Adrenal gland (tissue), 12 donors: Measurements from ENCODE around the gene ACADS. TPM values are rescaled to one million over a fixed set of nuclear protein-coding genes. Genes with fewer than 3 reads are reported as not detected.

Experiments
- DNase-seq, 7 donors: peaks; one replicate each; pipeline ENCODE4 v3.0.0-alpha.2; 2019 to 2020
- H3K27ac ChIP-seq, 5 donors: fragments of 200-600 bp; sonication (generic) in 4 of 5; 1 replicate in 3 of 5; 2 replicates in 2 of 5; pipeline versions ENCODE4 v1.5.1 to v1.8.0; 2016 to 2020; ENCODE audit warnings: mild to moderate bottlenecking in 1 of 5
- H3K27me3 ChIP-seq: fragments of 200-600 bp; 2 replicates; pipeline ENCODE4 v1.8.0; 2021
- H3K36me3 ChIP-seq, 2 donors: fragments of 200-600 bp; replicated peaks in 1 of 2; 1 replicate in 1 of 2; 2 replicates in 1 of 2; pipeline versions ENCODE4 v1.5.1 to v1.8.0; 2018 to 2022
- H3K4me1 ChIP-seq, 2 donors: fragments of 200-600 bp; replicated peaks in 1 of 2; 1 replicate in 1 of 2; 2 replicates in 1 of 2; pipeline versions ENCODE4 v1.5.1 to v1.8.0; 2018 to 2021
- H3K4me3 ChIP-seq, 4 donors: fragments of 200-600 bp; sonication (generic) in 3 of 4; one replicate each; pipeline ENCODE4 v1.5.1; 2016 to 2018
- H3K9me3 ChIP-seq, 3 donors: fragments of 200-600 bp; sonication (generic) in 1 of 3; replicated peaks in 1 of 3; 1 replicate in 2 of 3; 2 replicates in 1 of 3; pipeline versions ENCODE4 v1.5.1 to v1.8.0; 2016 to 2021
- POLR2A ChIP-seq, 2 donors: fragments of 450-650 bp; IDR thresholded peaks; one replicate each; pipeline ENCODE4 v1.6.1; 2017; ENCODE audit warnings: antibody characterized with exemption in 2 of 2, mild to moderate bottlenecking in 2 of 2, moderate library complexity in 1 of 2
- WGBS, 4 donors: extraction: QIAGEN DNeasy Blood & Tissue Kit in 2 of 4; methylation state at CpG; one replicate each; pipeline versions ENCODE4 v1.1.5 to v1.1.7; 2013 to 2017; 5-methylcytosine and 5-hydroxymethylcytosine counted together
- intact Hi-C, 2 donors: fragments of 100-400 bp; cut with DNase I; formaldehyde crosslinking; loops; one replicate each; pipeline versions ENCODE4 v1.14.1 to v1.15.0; 2022 to 2023
- polyA plus RNA-seq, 3 donors: library from polyadenylated mRNA; stranded (reverse); fragments of 200-250 nt in 2 of 3; fragments of 350-450 nt in 1 of 3; fragmentation: Illumina TruSeq in 1 of 3; extraction: RNeasy Lipid Tissue Mini Kit (QIAGEN cat#74804) in 1 of 3; gene quantifications; one replicate each; pipeline ENCODE4 v1.2.3, GENCODE V29; 2013 to 2014
- total RNA-seq, 9 donors: library from RNA; depleted of rRNA in 4 of 9; stranded (reverse); fragments of >200 nt in 4 of 9; fragments of 120-200 nt in 1 of 9; fragmentation: NEBNext Ultra II Directional in 1 of 9; extraction: Animal tissue kit (Norgen Biotek cat#: 25700) in 1 of 9; gene quantifications; one replicate each; pipeline versions ENCODE4 v1.1.0 to v1.2.4, GENCODE V29; 2013 to 2023
- TF ChIP-seq, protein P1 (sequence below), 6 experiments: fragments of 450-650 bp in 4 of 6; fragments of 200-600 bp in 2 of 6; sonication (generic) in 1 of 6; IDR thresholded peaks; 1 replicate in 5 of 6; 2 replicates in 1 of 6; pipeline versions ENCODE4 v1.5.1 to v1.8.0; 2016 to 2021; ENCODE audit warnings: antibody characterized with exemption in 6 of 6, mild to moderate bottlenecking in 2 of 6, moderate library complexity in 1 of 6
- donor health status: healthy with polysubstance abuse.
- donor health status: Bipolar disorder and iron deficiency.
- donor health status: DM: yes; HTN: yes; CAD: no.
- donor health status: DM: no; HTN: no; CAD: no.
- donor health status: DM: no; HTN: no; CAD: no.
- donor health status: DM: yes; HTN: yes; CAD: no.

Gene ACADS
- total and polyA plus RNA-seq, 12 donors = 6.2 to 179 (median 81.0) TPM

DNA sequence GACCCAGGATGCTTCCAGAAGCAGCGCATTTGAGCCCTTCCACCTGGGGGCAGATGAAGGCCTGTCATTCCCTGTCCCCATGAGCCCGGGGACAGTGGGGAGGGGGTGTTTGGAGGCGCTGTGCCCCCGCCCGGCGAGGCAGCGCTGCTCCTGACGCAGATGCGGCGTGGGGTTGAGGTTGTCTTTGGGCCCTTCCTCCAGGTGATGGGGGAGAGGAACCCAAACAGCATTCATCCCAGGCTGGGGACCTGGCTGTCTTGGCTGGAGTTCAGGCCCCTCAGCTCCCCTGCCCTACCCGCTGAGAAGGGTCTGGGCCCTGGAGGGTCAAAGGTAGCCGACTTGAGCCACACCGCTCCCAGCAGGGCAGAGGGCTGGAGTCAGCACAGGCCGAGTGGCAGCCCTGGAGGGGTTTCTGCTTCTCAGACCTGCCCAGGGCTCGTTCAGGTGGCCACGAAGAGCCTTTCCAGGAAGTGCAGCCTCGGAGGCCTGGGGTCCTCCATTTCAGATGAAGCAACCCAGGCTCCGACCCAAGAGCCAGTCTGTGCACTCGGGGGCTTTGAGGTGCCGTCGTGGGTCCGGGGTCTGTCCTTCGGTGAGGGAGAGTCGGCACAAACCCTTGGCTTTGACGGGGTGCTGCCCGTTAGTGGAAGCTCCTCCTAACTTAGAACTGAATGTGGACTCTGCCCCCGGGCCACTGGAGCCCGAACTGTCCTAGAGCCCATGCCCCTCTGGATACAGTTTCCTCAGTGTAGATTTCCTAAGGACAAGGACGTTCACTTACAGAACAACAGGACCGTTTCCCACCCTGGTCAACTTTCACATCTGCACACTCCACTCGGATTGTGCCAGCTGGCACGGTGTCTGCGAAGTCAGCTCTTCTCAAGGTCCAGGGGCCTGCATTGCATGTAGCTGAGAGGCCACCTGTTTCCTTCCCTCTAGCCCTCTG lies 16.1 kb downstream of the ACADS start:
- Histone ChIP-seq H3K4me1 (peaks cover 4 to 5% of the 10 kb centered on the region in 2 donors), H3K27ac (no peak overlapping the region), H3K9me3 (no peaks in the 10 kb centered on the region), H3K36me3 (peaks cover 0 to 5% of the 10 kb centered on the region in 2 donors), H3K27me3 (no peaks in the 10 kb centered on the region), H3K4me3 (no peak overlapping the region)
- peak in 5 of 7 donors; percentile 49 to 72 (median 63) for DNase-seq
- TF ChIP-seq POLR2A (IDR thresholded peaks at IDR 0.05) = no peak
- TF ChIP-seq, protein P1, sequence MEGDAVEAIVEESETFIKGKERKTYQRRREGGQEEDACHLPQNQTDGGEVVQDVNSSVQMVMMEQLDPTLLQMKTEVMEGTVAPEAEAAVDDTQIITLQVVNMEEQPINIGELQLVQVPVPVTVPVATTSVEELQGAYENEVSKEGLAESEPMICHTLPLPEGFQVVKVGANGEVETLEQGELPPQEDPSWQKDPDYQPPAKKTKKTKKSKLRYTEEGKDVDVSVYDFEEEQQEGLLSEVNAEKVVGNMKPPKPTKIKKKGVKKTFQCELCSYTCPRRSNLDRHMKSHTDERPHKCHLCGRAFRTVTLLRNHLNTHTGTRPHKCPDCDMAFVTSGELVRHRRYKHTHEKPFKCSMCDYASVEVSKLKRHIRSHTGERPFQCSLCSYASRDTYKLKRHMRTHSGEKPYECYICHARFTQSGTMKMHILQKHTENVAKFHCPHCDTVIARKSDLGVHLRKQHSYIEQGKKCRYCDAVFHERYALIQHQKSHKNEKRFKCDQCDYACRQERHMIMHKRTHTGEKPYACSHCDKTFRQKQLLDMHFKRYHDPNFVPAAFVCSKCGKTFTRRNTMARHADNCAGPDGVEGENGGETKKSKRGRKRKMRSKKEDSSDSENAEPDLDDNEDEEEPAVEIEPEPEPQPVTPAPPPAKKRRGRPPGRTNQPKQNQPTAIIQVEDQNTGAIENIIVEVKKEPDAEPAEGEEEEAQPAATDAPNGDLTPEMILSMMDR (IDR thresholded peaks at IDR 0.05) = no peak
- WGBS, 4 donors = 51 to 77% (median 72%) methylated on average over 7 to 33 of the region's 33 CpGs
- intact Hi-C loops = no loop called here

DNA sequence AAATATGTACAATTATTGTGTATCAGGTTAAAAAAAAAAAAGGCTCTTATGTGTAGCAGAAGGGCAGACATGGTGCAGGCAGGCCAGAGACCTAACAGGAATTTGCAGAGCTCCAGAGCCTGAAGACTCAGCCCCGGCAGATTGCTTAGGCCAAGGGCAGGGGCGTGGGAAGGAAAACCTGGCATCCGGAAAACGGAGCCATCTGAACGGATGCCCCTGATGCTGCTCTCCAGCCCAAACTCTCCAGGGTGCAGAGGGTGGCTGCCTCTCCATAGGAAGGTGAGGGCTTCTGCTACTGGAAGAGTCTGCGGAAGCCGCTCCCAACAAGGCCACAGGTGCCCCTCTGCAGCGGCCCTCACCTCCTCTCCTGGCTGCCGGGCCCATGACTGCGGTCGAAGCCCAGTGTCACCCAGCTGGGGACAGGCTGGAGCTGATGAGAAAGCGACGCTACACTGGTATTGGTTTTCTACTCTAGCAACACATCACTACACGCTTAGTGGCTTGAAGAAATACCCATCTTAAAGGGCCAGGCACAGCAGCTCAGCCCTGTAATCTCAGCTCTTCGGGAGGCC lies 19.4 kb downstream of the ACADS start:
- no peaks in the 10 kb centered on the region for H3K9me3 ChIP-seq
- TF ChIP-seq, protein P1 (IDR thresholded peaks at IDR 0.05) = no peak
- no peak for TF ChIP-seq POLR2A (IDR thresholded peaks at IDR 0.05)
- DNase-seq = no peak
- no peak overlapping the region for H3K27ac ChIP-seq
- no peaks in the 10 kb centered on the region for H3K36me3 ChIP-seq
- H3K4me3 ChIP-seq = no peak overlapping the region
- WGBS, 4 donors = 80 to 94% (median 90%) methylated on average over 6 to 15 of the region's 15 CpGs
- intact Hi-C loops = no loop called here
- H3K27me3 ChIP-seq = no peaks in the 10 kb centered on the region
- peaks cover 4 to 5% of the 10 kb centered on the region in 2 donors for H3K4me1 ChIP-seq

- Histone ChIP-seq H3K4me3 (no peak overlapping the region), H3K27ac (no peak overlapping the region), H3K27me3 (no peaks in the 10 kb centered on the region), H3K9me3 (no peaks in the 10 kb centered on the region), H3K36me3 (no peaks in the 10 kb centered on the region), H3K4me1 (no peaks in the 10 kb centered on the region)
- TF ChIP-seq POLR2A (IDR thresholded peaks at IDR 0.05) = no peak
- TF ChIP-seq, protein P1 (IDR thresholded peaks at IDR 0.05) = no peak
- WGBS, 4 donors = 88 to 93% (median 90%) methylated on average over 7 of the region's 7 CpGs
- no peak for DNase-seq
- intact Hi-C loops = no loop called here
These were observed 22.6 kb downstream of the ACADS start for GRCh38 chr12:120748242-120748641.

GRCh38 chr12:120749256-120749655 lies 23.6 kb downstream of the ACADS start:
- DNase-seq = no peak
- intact Hi-C loops = no loop called here
- Histone ChIP-seq H3K36me3 (no peaks in the 10 kb centered on the region), H3K27ac (no peak overlapping the region), H3K27me3 (no peaks in the 10 kb centered on the region), H3K9me3 (no peaks in the 10 kb centered on the region), H3K4me1 (no peaks in the 10 kb centered on the region), H3K4me3 (no peak overlapping the region)
- TF ChIP-seq POLR2A (IDR thresholded peaks at IDR 0.05) = no peak
- TF ChIP-seq, protein P1 (IDR thresholded peaks at IDR 0.05) = no peak
- WGBS, 4 donors = 68 to 74% (median 71%) methylated on average over 5 of the region's 5 CpGs
